Measurements from ENCODE around the gene ATP5ME.

ATP5ME gene

GRCh38 chr4:628311-628741 is 45.8 kb downstream of the ATP5ME start:
- TF ChIP-seq, protein P1, sequence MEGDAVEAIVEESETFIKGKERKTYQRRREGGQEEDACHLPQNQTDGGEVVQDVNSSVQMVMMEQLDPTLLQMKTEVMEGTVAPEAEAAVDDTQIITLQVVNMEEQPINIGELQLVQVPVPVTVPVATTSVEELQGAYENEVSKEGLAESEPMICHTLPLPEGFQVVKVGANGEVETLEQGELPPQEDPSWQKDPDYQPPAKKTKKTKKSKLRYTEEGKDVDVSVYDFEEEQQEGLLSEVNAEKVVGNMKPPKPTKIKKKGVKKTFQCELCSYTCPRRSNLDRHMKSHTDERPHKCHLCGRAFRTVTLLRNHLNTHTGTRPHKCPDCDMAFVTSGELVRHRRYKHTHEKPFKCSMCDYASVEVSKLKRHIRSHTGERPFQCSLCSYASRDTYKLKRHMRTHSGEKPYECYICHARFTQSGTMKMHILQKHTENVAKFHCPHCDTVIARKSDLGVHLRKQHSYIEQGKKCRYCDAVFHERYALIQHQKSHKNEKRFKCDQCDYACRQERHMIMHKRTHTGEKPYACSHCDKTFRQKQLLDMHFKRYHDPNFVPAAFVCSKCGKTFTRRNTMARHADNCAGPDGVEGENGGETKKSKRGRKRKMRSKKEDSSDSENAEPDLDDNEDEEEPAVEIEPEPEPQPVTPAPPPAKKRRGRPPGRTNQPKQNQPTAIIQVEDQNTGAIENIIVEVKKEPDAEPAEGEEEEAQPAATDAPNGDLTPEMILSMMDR (IDR thresholded peaks at IDR 0.05; ENCODE audit: borderline replicate concordance, insufficient read depth, low read depth, low read length) = no peak
- no peak overlapping the region for H3K4me3 ChIP-seq (ENCODE audit: low read depth, low read length)

- no peak overlapping the region for H3K4me3 ChIP-seq (ENCODE audit: low read depth, low read length)
- TF ChIP-seq, protein P1 (IDR thresholded peaks at IDR 0.05; ENCODE audit: borderline replicate concordance, insufficient read depth, low read depth, low read length) = no peak
These were observed 46.5 kb downstream of the ATP5ME start for GRCh38 chr4:627347-628125.

- TF ChIP-seq, protein P1 (IDR thresholded peaks at IDR 0.05; ENCODE audit: borderline replicate concordance, insufficient read depth, low read depth, low read length) = no peak
- no peak overlapping the region for H3K4me3 ChIP-seq (ENCODE audit: low read depth, low read length)
These were observed 47.6 kb downstream of the ATP5ME start for GRCh38 chr4:626201-627091.

DNA sequence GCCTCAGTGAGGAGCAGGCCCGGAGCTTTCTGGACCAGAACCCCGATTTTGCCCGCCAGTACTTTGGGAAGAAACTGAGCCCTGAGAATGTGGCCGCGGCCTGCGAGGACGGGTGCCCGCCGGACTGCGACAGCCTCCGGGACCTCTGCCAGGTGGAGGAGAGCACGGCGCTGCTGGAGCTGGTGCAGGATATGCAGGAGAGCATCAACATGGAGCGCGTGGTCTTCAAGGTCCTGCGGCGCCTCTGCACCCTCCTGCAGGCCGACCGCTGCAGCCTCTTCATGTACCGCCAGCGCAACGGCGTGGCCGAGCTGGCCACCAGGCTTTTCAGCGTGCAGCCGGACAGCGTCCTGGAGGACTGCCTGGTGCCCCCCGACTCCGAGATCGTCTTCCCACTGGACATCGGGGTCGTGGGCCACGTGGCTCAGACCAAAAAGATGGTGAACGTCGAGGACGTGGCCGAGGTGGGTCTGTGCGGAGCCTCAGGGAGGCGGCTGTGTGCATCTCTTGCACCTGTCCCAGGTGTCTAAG is 48.4 kb downstream of the ATP5ME start:
- no peak overlapping the region for H3K4me3 ChIP-seq (ENCODE audit: low read depth, low read length)
- TF ChIP-seq, protein P1 (IDR thresholded peaks at IDR 0.05; ENCODE audit: borderline replicate concordance, insufficient read depth, low read depth, low read length) = no peak

- TF ChIP-seq, protein P1 (IDR thresholded peaks at IDR 0.05; ENCODE audit: borderline replicate concordance, insufficient read depth, low read depth, low read length) = no peak
- no peak within 1 kb of the TSS for H3K4me3 ChIP-seq (ENCODE audit: low read depth, low read length)
These were observed 49.1 kb downstream of the ATP5ME start, which contains the start of gene PDE6B for GRCh38 chr4:624705-625590. TSS of gene PDE6B (plus strand) at chr4:625573. CDS start at chr4:625627, 54 bp downstream.

DNA sequence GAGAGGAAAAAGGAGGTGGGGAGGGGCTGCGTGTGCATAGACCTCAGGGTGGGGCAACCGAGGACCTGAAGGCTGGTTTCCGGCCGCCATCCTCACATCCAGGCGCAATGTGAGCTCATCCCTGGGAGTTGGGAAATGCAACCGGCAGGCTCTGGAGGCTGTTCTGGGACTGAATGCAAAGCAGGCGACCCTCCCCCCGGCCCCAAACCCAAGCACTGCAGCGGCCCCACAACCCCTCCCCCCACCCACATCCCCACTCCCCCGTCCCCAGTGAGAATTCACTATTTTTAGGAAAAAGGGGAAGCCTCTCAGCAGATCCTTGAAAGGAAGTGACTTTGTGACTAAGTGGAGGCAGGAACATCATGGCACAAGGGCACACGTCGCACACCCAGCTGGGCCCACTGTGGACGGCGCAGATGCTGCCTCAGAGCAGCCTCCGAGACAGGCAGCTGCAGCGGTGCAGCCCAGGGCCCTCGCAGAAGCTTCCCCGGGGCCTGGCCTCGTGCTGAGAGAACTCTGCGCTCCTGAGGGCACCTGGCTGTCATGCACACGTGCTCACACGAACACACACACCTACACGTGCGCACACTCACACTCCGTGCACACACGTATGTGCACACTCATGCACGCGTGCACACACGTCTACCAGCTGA is 50.0 kb downstream of the ATP5ME start:
- H3K4me3 ChIP-seq (ENCODE audit: low read depth, low read length) = no peak overlapping the region
- TF ChIP-seq, protein P1 (IDR thresholded peaks at IDR 0.05; ENCODE audit: borderline replicate concordance, insufficient read depth, low read depth, low read length) = no peak
